ENCODE measurements around the gene DMRT1.
A peak's percentile ranks its signal among the peaks of the same experiment; 100 is the strongest.
"Not testable (repeated sequence)": the region's sequence is repeated elsewhere in the genome, so short reads cannot be mapped to it uniquely, and the experiment has no call there.

Gene DMRT1

DNA sequence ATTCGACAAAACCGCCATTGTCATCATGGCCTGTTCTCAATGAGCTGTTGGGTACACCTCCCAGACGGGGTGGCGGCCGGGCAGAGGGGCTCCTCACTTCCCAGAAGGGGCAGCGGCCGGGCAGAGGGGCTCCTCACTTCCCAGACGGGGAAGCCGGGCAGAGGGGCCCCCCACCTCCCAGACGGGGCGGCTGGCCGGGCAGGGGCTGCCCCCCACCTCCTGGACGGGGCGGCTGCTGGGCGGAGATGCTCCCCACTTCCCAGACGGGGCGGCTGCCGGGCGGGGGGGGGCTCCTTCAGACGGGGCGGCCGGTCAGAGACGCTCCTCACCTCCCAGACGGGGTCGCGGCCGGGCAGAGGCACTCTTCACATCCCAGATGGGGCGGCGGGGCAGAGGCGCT lies 20.0 kb downstream of the DMRT1 start:
- DNase-seq: not testable (repeated sequence)

- no peak for DNase-seq
Measured at GRCh38 chr9:875119-875962, 33.8 kb downstream of the DMRT1 start.

GRCh38 chr9:876425-876824 lies 34.9 kb downstream of the DMRT1 start:
- DNase-seq: no peak

GRCh38 chr9:878239-878638 lies 36.7 kb downstream of the DMRT1 start:
- DNase-seq: no peak

- no peak for DNase-seq
Measured at GRCh38 chr9:880725-881124, 39.2 kb downstream of the DMRT1 start.

GRCh38 chr9:882416-882924 lies 41.0 kb downstream of the DMRT1 start:
- no peak for DNase-seq

DNA sequence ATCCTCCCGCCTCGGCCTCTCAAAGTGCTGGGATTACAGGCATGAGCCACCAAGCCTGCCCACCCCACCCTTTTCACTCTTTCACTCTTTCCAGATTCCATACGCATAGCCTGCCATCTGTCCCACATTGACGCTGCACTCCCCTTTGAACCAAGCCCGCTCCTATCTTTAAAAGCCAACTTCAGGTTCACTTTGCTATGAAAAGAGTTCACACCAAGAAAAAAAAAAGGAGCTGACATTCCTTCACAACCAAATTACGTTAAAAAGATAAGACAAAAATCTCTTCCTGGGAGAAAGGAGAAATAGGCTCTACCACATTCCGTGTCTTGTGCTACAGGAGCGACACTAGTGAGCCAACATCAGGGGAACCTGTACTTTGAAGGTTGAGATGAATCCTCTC lies 41.5 kb downstream of the DMRT1 start:
- no peak for DNase-seq

DNA sequence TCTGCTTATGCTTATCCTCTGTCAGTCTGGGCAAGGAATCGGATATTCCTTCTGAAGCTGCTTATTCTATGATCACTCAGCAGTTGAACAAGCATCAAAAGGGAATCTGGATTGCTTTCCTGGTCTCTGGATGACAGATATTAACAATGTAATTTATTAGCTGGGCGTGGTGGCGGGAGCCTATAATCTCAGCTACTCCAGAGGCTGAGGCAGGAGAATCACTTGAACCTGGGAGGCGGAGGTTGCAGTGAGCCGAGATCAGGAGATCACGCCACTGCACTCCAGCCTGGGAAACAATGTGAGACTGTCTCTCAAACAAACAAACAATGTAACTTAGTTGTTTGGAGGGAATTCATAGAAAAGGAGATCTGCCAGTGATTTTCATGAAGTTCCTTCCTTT lies 45.4 kb downstream of the DMRT1 start:
- no peak for DNase-seq

GRCh38 chr9:892123-892522 lies 50.6 kb downstream of the DMRT1 start:
- DNase-seq: no peak

DNA sequence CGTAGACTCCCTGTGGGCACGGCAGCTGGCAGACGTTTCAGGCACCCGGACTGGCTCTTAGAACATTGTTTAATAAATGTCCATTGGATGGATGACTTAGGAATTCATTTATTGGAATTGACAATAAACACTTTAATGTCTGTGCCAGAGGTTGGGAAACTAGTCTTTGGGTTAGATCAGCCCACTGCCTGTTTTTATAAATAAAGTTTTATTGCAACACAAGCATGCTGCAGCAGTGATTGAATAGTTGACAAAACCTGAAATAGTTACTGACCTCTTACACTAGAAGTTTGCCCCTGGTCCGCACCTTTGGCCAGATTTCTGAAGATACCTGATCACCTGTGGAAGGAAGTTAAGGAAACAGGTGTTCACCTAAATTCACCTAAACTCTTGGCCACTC lies 51.6 kb downstream of the DMRT1 start:
- DNase-seq: no peak

DNA sequence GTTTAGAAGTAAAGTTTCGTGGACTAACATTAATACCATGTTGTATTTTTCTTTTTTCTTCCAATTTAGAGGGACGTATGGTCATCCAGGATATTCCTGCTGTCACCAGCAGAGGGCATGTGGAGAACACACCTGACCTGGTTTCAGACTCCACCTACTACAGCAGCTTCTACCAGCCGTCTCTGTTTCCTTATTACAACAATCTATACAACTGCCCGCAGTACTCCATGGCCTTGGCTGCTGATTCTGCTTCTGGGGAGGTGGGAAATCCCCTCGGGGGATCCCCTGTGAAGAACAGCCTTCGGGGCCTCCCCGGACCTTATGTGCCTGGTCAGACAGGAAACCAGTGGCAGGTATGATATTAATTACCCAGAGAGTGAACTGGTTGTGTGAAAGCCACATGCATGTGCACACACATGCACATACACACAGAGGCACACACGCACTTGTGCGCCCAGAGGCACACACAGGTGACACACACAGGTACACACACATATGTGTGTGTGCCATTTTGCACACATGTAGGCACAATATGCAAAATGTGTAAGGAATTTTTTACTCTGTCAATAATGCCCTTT lies 52.4 kb downstream of the DMRT1 start:
- peak in 1 of 2 experiments; percentile 10 for DNase-seq

DNA sequence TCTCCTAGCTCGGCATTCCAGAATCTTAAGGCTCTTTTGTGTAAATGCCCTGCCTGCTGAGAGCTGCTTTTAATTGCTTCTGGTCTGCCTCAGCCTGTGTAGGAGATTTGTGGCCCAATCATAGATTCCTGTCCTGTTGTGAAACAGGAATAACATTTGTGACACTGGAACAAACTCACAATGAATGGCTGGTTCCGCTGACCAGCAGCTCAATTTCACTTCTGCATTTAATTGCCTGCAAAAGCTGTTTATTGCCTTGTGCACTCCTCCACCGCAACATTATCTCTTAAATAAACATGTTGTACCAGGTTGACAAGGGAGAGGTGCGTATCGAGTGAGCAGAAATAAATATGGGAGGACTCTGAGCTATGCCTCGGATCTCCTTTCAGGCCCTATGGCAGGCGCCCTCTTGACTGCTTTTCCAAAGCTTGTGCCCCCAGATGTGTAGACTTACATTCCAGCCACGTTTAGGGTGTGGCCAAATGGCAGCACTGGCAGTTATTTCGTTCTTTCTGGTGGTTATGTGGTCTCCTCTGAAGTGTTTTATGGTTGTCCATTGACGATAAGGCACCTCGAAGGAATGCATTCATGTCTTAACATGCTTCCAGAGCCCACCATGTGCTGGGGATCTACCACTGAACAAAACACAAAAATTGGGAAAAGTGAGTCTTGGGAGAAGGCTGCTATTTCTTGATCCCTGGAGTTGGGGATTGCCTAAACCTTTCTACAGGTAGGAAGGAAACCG lies 58.1 kb downstream of the DMRT1 start:
- no peak for DNase-seq

DNA sequence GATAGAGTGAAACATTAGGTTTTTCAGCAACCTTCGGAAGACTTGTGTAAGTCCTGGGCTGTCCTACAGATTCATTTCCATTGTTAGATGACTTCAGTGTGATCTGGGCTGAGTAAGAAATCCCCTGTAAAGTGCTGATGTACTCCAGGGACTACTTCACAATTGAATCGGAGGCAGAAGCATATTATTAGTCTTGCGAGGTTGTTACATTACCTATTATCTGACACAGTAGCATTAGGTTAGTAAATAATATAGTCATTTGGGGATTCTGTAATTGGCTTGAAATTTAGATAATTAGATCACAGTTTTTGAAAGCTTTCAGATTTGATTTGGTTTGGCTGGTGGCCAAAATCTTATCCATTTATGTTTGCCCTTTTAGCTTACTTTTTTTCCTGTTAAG lies 62.4 kb downstream of the DMRT1 start:
- DNase-seq: no peak

DNA sequence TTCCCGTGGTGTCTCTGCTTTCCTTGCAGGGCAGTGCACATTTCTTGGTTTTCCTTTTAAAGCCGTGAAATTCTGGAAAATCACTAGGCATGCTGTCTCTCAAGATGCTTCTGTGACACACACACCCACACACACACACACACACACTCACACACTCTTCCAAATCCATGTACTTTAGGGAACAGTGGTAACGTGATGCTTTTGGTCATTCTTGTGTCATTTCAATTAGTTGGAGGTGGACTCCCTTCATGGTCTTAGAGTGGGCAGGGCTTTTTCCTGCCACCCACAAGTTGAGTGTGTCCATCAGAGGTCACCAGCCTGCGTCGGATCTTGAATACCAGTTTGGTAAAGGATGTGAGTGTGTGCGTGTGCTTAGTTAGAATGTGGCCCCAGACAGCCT lies 64.4 kb downstream of the DMRT1 start:
- DNase-seq: no peak

DNA sequence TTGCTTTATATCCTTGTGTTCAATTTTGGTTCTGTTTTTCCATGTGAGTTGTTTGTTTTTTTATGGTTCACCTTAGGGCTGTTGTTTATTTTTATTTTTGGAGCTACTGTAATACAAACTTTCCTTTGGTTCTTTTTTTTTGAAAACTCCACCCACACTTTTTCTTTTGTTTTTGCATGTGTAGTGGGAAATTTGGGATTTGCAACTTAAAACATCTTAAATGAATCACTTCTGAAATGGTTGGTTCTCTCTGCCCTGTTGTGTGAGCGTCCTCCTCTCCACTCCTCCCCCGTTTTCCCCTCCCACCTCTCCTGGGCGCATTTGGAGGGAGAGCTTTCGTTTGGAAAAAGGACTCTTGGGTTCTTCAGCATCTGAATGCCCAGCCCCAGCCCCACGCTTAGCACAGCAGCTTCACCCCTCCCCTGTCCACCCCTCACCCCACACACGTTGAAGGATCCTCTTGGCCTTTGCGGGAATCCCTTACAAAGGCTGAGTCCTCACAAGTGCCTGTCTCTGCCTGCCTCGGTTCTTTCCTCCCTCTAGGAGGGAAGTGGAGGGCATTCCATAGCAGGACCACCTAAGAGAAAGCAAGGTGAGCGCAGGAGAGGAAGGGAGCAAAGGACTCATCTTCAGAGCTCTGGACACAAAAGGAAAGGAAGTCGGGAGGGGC lies 67.2 kb downstream of the DMRT1 start:
- DNase-seq: no peak

- no peak for DNase-seq
Measured at GRCh38 chr9:911005-911404, 69.5 kb downstream of the DMRT1 start.

- no peak for DNase-seq
Measured at GRCh38 chr9:912776-913175, 71.3 kb downstream of the DMRT1 start.

- not testable (repeated sequence) for DNase-seq
Measured at GRCh38 chr9:913526-913925, 72.0 kb downstream of the DMRT1 start.

DNA sequence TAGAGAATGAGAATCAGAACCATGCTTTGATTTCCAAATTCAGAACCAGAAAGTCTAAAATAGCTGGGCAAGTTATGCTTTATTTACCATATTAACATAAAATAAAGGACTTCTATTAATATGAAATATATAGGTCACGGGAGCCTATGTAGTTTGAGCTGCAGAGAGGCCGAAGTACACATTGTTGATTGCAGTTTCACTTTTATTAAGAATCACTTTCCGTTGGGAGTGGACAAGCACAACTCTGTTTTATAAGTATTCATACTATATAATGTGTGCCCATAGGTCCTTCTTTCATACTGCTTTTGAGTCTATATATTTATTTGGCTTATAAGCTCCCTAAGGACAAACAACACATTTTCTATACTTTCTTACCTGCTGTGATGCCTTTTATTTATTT lies 76.2 kb downstream of the DMRT1 start:
- DNase-seq: no peak

GRCh38 chr9:920927-921326 lies 79.4 kb downstream of the DMRT1 start:
- no peak for DNase-seq

GRCh38 chr9:922171-922570 lies 80.7 kb downstream of the DMRT1 start:
- DNase-seq: no peak

DNA sequence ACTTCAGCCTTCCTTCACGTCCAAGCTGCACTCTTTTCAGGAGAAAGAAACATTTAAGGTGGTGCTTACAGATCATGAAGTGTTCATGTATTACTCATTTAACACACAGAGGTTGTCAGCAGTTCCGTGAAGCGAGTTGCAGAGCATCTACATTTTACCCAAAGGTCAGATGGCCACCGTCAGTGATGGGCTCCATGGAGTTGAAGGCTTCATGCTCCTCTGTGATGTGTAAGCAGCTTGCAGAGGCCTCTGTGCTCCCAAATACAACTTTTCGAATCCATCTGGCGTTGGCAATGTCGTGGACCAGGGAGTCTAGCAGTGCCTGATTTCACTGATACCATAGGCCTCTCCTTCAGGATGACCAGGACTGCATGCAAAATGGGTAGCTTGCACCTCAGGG lies 81.2 kb downstream of the DMRT1 start:
- DNase-seq: no peak

- no peak for DNase-seq
Measured at GRCh38 chr9:926976-927375, 85.5 kb downstream of the DMRT1 start.
